Parathyroid adenoma (tissue), 2 donors: ENCODE data around the gene TTC9C.

Experiments
- H2AFZ ChIP-seq: fragments of 300-600 bp; sonication (generic); one replicate; pipeline ENCODE4 v1.7.0; 2017; ENCODE audit warnings: antibody characterized with exemption, mild to moderate bottlenecking
- H3K27ac ChIP-seq: fragments of 300-600 bp; sonication (generic); one replicate; pipeline ENCODE4 v1.7.0; 2017
- H3K27me3 ChIP-seq: fragments of 300-600 bp; sonication (generic); one replicate; pipeline ENCODE4 v1.7.0; 2017; ENCODE audit warnings: low read length; ENCODE audit not compliant: control insufficient read depth, insufficient read depth
- H3K36me3 ChIP-seq: fragments of 300-600 bp; sonication (generic); one replicate; pipeline ENCODE4 v1.7.0; 2017; ENCODE audit warnings: low read length; ENCODE audit not compliant: control insufficient read depth, insufficient read depth
- H3K4me1 ChIP-seq: fragments of 300-600 bp; sonication (generic); one replicate; pipeline ENCODE4 v1.7.0; 2017; ENCODE audit warnings: control low read depth
- H3K4me2 ChIP-seq: fragments of 300-600 bp; sonication (generic); one replicate; pipeline ENCODE4 v1.7.0; 2017; ENCODE audit warnings: low read length
- H3K4me3 ChIP-seq: fragments of 300-600 bp; sonication (generic); one replicate; pipeline ENCODE4 v1.7.0; 2017; ENCODE audit warnings: low read depth, low read length
- H3K79me2 ChIP-seq: fragments of 300-600 bp; sonication (generic); one replicate; pipeline ENCODE4 v1.7.0; 2017; ENCODE audit warnings: control low read depth
- H3K9ac ChIP-seq: fragments of 300-600 bp; sonication (generic); one replicate; pipeline ENCODE4 v1.7.0; 2017; ENCODE audit warnings: mild to moderate bottlenecking
- H3K9me3 ChIP-seq: fragments of 300-600 bp; sonication (generic); one replicate; pipeline ENCODE4 v1.7.0; 2017; ENCODE audit warnings: low read length; ENCODE audit not compliant: control insufficient read depth
- TF ChIP-seq, protein P1 (sequence below): fragments of 300-600 bp; sonication (generic); IDR thresholded peaks from one replicate; pipeline ENCODE4 v1.7.0; 2017; ENCODE audit warnings: antibody characterized with exemption, mild to moderate bottlenecking
- donor health status: primary hyperparathyroidism.

TTC9C gene

DNA sequence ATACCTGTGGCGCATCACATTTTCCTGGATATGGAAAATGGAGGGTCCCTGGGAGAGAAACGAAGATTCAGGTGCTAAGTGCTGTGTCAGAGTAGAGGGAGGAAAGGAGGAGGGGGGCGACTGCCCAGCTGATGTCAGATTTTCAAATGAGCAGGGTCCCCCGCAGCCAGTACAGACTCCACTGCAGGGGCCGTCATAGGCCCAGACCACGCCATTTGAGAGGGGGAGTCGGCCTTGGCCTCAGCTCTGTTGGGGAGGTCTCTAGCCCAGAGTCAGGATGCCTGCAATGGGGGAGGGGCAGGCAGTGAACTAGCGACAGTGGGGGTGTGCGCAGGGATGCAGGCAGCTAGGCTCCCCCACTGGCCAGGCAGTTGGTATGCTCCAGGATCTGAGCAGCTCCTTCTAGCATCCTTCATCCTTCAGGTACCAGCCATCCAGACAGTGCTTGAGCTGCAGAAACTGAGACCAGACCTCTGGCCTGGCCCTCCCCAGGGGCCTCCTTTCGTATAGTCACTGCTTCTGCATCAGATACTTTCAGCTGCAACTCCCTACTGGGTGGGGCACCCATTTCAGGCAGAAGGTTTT, 20.9 kb upstream of the TTC9C start, which contains the start of the genes BSCL2 and GNG3:
Gene BSCL2 (minus strand): TSS at position 148 of the 585 bp plus-strand sequence. CDS start 229 bp downstream, outside the sequence.
Gene GNG3 (plus strand): TSS at position 400 of the 585 bp plus-strand sequence. CDS start 620 bp downstream, outside the sequence.
- Histone ChIP-seq H3K9me3 (no peaks in the 10 kb centered on the region), H3K4me1 (peaks cover 7% of the 10 kb centered on the region), H3K4me3 (peak within 1 kb of the TSS; percentile 78), H2AFZ (peak within 1 kb of the TSS; percentile 71), H3K27me3 (no peaks in the 10 kb centered on the region), H3K36me3 (no peaks in the 10 kb centered on the region), H3K79me2 (no peaks in the 10 kb centered on the region), H3K4me2 (peak within 1 kb of the TSS; percentile 94), H3K9ac (no peak within 1 kb of the TSS), H3K27ac (peak within 1 kb of the TSS; percentile 94)
- TF ChIP-seq, protein P1, sequence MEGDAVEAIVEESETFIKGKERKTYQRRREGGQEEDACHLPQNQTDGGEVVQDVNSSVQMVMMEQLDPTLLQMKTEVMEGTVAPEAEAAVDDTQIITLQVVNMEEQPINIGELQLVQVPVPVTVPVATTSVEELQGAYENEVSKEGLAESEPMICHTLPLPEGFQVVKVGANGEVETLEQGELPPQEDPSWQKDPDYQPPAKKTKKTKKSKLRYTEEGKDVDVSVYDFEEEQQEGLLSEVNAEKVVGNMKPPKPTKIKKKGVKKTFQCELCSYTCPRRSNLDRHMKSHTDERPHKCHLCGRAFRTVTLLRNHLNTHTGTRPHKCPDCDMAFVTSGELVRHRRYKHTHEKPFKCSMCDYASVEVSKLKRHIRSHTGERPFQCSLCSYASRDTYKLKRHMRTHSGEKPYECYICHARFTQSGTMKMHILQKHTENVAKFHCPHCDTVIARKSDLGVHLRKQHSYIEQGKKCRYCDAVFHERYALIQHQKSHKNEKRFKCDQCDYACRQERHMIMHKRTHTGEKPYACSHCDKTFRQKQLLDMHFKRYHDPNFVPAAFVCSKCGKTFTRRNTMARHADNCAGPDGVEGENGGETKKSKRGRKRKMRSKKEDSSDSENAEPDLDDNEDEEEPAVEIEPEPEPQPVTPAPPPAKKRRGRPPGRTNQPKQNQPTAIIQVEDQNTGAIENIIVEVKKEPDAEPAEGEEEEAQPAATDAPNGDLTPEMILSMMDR: no peak

DNA sequence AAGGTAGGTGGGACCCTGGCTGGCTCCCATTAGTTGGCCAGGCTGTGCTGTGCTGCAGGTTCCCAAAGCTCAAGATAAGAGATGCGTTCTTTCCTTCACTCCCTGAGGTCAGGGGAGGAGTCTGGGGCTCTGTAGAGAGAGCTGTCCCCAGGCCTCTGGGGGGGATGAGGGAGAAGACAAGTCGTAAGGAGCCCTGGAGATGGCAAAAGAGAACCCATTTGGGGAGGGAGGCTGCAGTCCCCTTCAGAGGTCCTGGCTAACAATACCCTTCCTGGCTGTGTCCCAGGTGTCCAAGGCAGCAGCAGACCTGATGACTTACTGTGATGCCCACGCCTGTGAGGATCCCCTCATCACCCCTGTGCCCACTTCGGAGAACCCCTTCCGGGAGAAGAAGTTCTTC, 19.9 kb upstream of the TTC9C start:
- TF ChIP-seq, protein P1: no peak
- Histone ChIP-seq H3K27me3 (no peaks in the 10 kb centered on the region), H3K79me2 (no peaks in the 10 kb centered on the region), H3K27ac (peak overlapping the region; percentile 94), H3K4me1 (peaks cover 7% of the 10 kb centered on the region), H3K36me3 (no peaks in the 10 kb centered on the region), H3K4me2 (peak overlapping the region; percentile 82), H3K9me3 (no peaks in the 10 kb centered on the region), H2AFZ (no peak overlapping the region), H3K9ac (no peak overlapping the region), H3K4me3 (peak overlapping the region; percentile 63)

DNA sequence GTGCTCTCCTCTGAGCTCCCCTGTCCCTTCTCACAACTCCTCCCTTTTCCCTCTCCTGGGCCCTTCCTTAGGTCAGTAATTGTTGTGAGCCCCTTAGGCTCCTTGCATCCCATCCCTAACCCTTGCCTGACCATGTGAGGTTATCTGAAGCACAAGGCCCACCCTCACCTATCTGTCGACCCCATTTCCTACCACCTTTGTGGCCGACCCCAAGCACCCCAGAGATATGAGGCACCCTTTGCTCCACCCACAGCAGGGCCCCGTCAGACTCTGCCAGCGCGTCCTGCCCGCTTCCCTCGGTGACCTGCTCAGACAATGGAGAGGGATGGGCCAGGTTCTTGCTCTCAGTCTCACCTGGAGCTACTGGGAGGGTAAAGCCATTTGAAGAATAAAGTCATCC, 19.5 kb upstream of the TTC9C start:
- Histone ChIP-seq H3K4me1 (peaks cover 7% of the 10 kb centered on the region), H3K4me3 (peak overlapping the region; percentile 63), H3K9ac (no peak overlapping the region), H3K9me3 (no peaks in the 10 kb centered on the region), H3K36me3 (no peaks in the 10 kb centered on the region), H3K4me2 (peak overlapping the region; percentile 82), H3K27me3 (no peaks in the 10 kb centered on the region), H3K79me2 (no peaks in the 10 kb centered on the region), H3K27ac (peak overlapping the region; percentile 94), H2AFZ (peak overlapping the region; percentile 93)
- TF ChIP-seq, protein P1: no peak

DNA sequence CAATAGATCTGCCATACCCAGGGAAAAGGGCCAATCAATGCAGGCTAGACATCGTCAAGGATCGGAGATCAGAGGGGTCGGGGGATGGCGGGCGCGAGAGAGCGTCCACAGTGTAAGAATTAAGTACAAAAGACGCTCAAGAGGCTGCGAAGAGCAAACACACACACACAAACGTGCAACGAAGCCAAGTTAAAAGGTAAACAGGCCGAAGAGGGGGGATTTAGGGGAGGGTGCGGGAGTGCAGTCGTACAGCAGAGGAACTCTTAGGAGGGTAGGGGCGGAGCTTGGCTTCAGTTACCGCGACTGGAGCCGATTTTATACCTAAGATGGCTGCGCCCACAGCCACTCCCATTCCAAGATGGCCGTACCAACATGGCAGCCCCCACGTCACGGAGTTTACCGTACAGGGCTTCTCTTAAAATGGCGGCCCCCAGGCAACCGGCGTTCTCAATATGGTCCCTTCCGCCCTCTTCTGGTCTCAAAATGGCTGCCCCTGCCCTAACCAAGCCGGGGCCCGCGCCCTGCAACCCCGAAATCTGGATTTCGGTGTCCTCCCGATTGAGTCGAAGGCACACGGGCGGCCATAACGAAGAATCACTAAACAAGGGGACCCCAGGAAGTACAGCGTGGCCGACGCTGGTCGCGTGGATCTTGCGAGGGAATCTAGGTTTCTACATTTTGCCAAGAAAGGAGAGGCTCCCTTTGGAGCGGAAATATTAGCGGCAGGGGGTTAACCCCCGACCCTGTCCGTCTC, 18.9 kb upstream of the TTC9C start:
- no peak overlapping the region for H3K9ac ChIP-seq
- TF ChIP-seq, protein P1: no peak
- no peaks in the 10 kb centered on the region for H3K27me3 ChIP-seq
- H3K4me1 ChIP-seq: peaks cover 7% of the 10 kb centered on the region
- no peaks in the 10 kb centered on the region for H3K36me3 ChIP-seq
- peak overlapping the region; percentile 63 for H3K4me3 ChIP-seq
- peak overlapping the region; percentile 94 for H3K27ac ChIP-seq
- peak overlapping the region; percentile 82 for H3K4me2 ChIP-seq
- no peaks in the 10 kb centered on the region for H3K9me3 ChIP-seq
- peak overlapping the region; percentile 93 for H2AFZ ChIP-seq
- no peaks in the 10 kb centered on the region for H3K79me2 ChIP-seq
